Glutamatergic neuron (in vitro differentiated cells): ENCODE results near the gene FNTB. TPM values are rescaled to one million over a fixed set of nuclear protein-coding genes. Genes with fewer than 3 reads are reported as not detected.

ENCODE experiments used
- DNase-seq: peaks from one replicate; pipeline ENCODE4 v3.0.0; 2022
- H3K27ac Mint-ChIP-seq: one replicate; pipeline ENCODE4 v1.8.0; 2020; ENCODE audit warnings: mild to moderate bottlenecking, mixed read lengths, inconsistent platforms; ENCODE audit not compliant: unreplicated experiment
- H3K27me3 Mint-ChIP-seq: one replicate; pipeline ENCODE4 v1.8.0; 2020; ENCODE audit warnings: mild to moderate bottlenecking, moderate library complexity, mixed read lengths, inconsistent platforms; ENCODE audit not compliant: unreplicated experiment
- H3K36me3 Mint-ChIP-seq: one replicate; pipeline ENCODE4 v1.8.0; 2020; ENCODE audit warnings: mild to moderate bottlenecking, mixed read lengths, inconsistent platforms; ENCODE audit not compliant: unreplicated experiment
- H3K4me1 Mint-ChIP-seq: one replicate; pipeline ENCODE4 v1.8.0; 2020; ENCODE audit warnings: mild to moderate bottlenecking, low read depth, mixed read lengths, inconsistent platforms; ENCODE audit not compliant: unreplicated experiment
- H3K4me3 Mint-ChIP-seq: one replicate; pipeline ENCODE4 v1.8.0; 2020; ENCODE audit warnings: mild to moderate bottlenecking, mixed read lengths, inconsistent platforms; ENCODE audit not compliant: unreplicated experiment
- H3K9me3 Mint-ChIP-seq: one replicate; pipeline ENCODE4 v1.8.0; 2020; ENCODE audit warnings: mild to moderate bottlenecking, moderate library complexity, mixed read lengths, inconsistent platforms; ENCODE audit not compliant: unreplicated experiment
- total RNA-seq: library from RNA; stranded (reverse); fragmentation: NEBNext Ultra II Directional; extraction: Animal tissue kit (Norgen Biotek cat#: 25700); gene quantifications from one replicate; pipeline ENCODE4 v1.2.1, GENCODE V29; 2021; ENCODE audit not compliant: unreplicated experiment
- TF ChIP-seq, protein P1 (sequence below): fragments of 200-600 bp; sonication (generic); IDR thresholded peaks from one replicate; pipeline ENCODE4 v1.5.0; 2021; ENCODE audit not compliant: partially characterized antibody, unreplicated experiment

The FNTB gene
- total RNA-seq, 1 donor from 2014 or later = 15.2 TPM

DNA sequence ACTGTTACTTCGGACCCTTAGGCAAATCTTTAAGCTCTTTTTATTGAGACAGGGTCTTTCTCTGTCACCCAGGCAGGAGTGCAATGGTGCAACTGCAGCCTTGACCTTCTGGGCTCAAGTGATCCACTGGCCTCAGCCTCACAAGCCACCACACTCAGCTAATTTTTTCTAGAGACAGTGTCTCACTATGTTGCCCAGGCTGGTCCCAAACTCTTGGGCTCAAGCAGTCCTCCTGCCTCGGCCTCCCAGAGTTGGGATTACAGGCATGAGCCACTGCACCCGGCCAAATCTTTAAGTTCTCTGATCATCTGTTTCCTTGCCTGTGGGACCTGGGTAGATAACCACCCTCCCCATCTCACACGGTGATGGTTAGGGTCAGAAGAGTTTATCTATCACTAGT is 41.8 kb upstream of the FNTB start:
- Mint-ChIP-seq H3K27me3 (no peaks in the 10 kb centered on the region), H3K9me3 (peaks cover 9% of the 10 kb centered on the region), H3K27ac (no peak overlapping the region), H3K4me1 (no peaks in the 10 kb centered on the region), H3K36me3 (no peaks in the 10 kb centered on the region), H3K4me3 (no peak overlapping the region)
- TF ChIP-seq, protein P1, sequence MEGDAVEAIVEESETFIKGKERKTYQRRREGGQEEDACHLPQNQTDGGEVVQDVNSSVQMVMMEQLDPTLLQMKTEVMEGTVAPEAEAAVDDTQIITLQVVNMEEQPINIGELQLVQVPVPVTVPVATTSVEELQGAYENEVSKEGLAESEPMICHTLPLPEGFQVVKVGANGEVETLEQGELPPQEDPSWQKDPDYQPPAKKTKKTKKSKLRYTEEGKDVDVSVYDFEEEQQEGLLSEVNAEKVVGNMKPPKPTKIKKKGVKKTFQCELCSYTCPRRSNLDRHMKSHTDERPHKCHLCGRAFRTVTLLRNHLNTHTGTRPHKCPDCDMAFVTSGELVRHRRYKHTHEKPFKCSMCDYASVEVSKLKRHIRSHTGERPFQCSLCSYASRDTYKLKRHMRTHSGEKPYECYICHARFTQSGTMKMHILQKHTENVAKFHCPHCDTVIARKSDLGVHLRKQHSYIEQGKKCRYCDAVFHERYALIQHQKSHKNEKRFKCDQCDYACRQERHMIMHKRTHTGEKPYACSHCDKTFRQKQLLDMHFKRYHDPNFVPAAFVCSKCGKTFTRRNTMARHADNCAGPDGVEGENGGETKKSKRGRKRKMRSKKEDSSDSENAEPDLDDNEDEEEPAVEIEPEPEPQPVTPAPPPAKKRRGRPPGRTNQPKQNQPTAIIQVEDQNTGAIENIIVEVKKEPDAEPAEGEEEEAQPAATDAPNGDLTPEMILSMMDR = no peak
- DNase-seq = no peak

DNA sequence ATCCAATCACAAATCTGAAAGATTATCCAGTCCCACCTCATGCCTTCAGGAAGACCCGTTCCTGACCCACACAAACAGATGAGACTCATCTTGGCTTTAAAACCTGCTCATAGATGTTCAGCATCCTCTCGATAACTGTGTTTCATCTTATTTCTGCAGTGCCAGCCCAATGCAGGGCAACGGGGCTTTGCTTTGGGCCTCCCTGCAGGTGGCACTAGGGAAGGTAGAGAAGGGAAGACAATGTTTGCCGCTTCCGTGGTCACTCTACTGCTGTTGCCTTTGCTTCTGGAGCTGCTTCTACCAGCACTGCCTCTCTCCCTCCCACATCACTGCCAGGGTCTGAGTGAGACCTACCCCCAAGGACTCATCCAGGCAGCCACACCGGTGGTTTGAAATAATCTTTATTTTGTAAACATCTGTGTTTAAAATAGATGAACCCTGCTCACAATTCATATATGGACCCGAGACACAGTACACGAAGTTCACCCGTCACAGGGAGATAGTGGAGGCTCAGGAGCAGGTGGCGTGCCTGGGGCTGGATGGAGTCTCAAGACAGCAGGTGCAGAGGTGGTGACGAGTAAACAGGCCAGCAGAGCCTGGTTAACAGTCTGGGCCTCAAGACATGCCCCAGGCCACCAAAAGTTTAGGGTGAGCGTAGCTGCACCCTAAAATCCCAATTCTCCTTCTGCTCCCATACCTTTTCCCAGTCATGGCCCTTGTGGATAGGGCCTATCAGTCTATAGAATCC is 41.1 kb upstream of the FNTB start:
- peak overlapping the region; percentile 30 for H3K27ac Mint-ChIP-seq

DNA sequence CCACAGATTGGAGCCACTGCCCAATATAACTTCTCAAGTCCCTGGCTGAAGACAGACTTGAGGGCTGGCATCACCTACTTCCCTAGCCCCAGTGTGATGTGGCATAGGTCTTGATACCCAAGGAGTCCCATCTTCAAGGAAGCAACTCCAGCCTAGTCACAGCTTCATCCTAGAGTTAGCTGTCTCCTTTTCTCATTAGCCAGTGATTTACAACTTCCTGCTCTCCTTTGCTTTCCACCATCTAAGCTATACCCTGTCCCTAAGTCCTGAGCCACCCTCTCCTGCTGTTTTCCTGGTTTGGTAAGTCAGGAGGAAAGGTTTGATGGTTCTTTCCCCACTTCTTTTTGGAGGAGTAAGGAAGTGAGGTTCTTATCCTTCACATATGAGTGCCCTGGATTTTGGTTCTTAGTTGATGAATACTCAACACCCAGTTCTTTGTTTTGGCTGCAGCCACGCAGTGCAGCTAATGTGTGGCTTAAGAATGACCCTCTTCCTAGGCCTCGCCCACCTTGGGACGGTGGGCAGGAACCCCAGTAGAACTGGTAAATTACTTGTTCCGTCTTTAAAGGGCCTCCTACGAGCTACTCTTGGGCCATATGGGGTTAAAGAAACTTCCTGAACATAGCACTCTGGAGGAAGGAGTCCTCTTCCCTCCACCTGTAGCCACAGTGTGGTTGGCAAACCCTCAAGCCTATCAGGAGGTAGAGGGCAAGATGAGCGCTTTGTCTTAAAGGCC is 40.2 kb upstream of the FNTB start:
- Mint-ChIP-seq H3K4me3 (no peak overlapping the region), H3K4me1 (no peaks in the 10 kb centered on the region), H3K27ac (no peak overlapping the region), H3K27me3 (no peaks in the 10 kb centered on the region), H3K9me3 (peaks cover 7% of the 10 kb centered on the region), H3K36me3 (peaks cover 6% of the 10 kb centered on the region)
- DNase-seq = no peak
- TF ChIP-seq, protein P1 = no peak

More for the DNA sequence above, 41.1 kb upstream of the FNTB start:
- no peak for DNase-seq
- Mint-ChIP-seq H3K36me3 (no peaks in the 10 kb centered on the region), H3K4me3 (no peak overlapping the region), H3K27me3 (no peaks in the 10 kb centered on the region), H3K4me1 (no peaks in the 10 kb centered on the region), H3K9me3 (peaks cover 7% of the 10 kb centered on the region)
- TF ChIP-seq, protein P1 = no peak

DNA sequence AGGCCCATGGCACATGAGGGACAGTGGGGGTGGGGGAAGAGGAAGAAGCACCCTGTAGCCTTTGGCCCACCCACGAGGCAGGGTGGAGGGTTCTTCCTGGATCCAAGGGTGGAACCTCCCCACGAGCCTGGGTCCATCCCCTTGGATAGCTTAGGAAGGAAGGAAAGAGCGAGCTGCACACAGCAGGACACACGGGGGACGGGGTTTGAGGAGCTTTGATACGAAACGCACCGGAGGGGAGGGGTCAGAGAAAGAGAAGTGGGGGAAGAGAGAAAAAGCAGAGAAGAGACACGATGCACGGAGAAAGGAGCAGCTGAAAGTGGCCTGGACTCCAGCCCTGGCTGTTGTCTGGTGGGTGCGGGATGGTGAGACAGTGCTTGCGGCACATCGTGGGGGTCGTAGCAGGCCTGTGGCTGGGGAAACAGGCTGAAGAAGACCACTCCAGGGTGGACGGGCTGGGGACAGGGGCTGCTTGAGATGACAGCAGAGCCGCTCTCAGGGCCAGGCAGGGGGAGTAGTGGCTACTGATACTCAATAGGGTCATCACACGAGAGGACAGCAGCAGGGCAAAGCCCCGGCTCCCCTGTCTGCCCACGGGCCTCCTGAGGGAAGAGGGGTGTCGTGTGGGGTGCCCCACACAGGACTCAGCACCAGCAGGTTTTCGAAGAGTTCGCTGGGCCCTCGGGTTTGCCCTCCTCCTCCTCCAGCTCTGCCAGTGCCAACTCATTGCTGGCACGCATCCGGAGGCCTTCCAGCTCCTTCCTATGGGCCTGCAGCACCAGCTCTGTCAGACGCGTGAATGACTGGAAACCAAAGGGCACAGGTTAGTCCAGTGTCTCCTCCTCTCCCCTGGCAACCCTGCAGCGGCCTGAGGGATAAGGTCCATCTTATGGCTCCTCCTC is 38.7 kb upstream of the FNTB start:
- H3K36me3 Mint-ChIP-seq = peaks cover 6% of the 10 kb centered on the region
- no peak overlapping the region for H3K4me3 Mint-ChIP-seq
- H3K27me3 Mint-ChIP-seq = no peaks in the 10 kb centered on the region
- H3K27ac Mint-ChIP-seq = no peak overlapping the region
- no peaks in the 10 kb centered on the region for H3K4me1 Mint-ChIP-seq
- H3K9me3 Mint-ChIP-seq = peaks cover 7% of the 10 kb centered on the region
- TF ChIP-seq, protein P1 = no peak
- DNase-seq = no peak
